HepG2 (cell line): ENCODE measurements around the gene CDK11B. TPM values are rescaled to one million over a fixed set of nuclear protein-coding genes. Genes with fewer than 3 reads are reported as not detected.

ENCODE experiments used
- SUZ12 ChIP-seq: fragments of 150-350 bp; IDR thresholded peaks from 2 replicates; pipeline ENCODE4 v1.6.1; 2014; ENCODE audit warnings: low read depth, low read length
- TMF1 ChIP-seq: sonication (generic); formaldehyde crosslinking; IDR thresholded peaks from 2 replicates; pipeline ENCODE4 v1.8.1; 2022; ENCODE audit warnings: low read depth, missing genetic modification reagents
- ZNF878 ChIP-seq: sonication (generic); formaldehyde crosslinking; IDR thresholded peaks from 2 replicates; pipeline ENCODE4 v1.8.1; 2023; ENCODE audit warnings: mild to moderate bottlenecking, missing genetic modification reagents, moderate library complexity
- polyA plus RNA-seq, 8 experiments: library from polyadenylated mRNA; depleted of rRNA in 3 of 8; stranded (reverse) in 7 of 8; unstranded in 1 of 8; fragments of >200 nt; fragmentation: Illumina TruSeq in 4 of 8; extraction: Trizol in 4 of 8; gene quantifications; 2 replicates each; pipeline versions ENCODE4 v1.2.1 to v1.2.3, GENCODE V29; 2011 to 2016; ENCODE audit warnings: low read depth in 4 of 8, missing spikeins in 1 of 8, mixed read lengths in 1 of 8; ENCODE audit not compliant: insufficient read depth in 1 of 8
- total RNA-seq, 5 experiments: library from RNA; depleted of rRNA; stranded (reverse); fragments of >200 nt; fragmentation: Illumina TruSeq; extraction: Trizol; gene quantifications; 2 replicates each; pipeline ENCODE4 v1.2.3, GENCODE V29; 2016; ENCODE audit warnings: low read depth in 1 of 5
- TF ChIP-seq, protein P1 (sequence below): sonication (generic); formaldehyde crosslinking; IDR thresholded peaks from 2 replicates; pipeline ENCODE4 v1.4.0; 2020; ENCODE audit warnings: missing genetic modification reagents, mild to moderate bottlenecking, borderline replicate concordance
- TF ChIP-seq, protein P2 (sequence below): sonication (generic); formaldehyde crosslinking; IDR thresholded peaks from 2 replicates; pipeline ENCODE4 v1.5.0; 2020; ENCODE audit warnings: missing genetic modification reagents, mild to moderate bottlenecking, borderline replicate concordance
- TF ChIP-seq, protein P3 (sequence below): sonication (generic); formaldehyde crosslinking; IDR thresholded peaks from 2 replicates; pipeline ENCODE4 v1.4.0; 2020; ENCODE audit warnings: mild to moderate bottlenecking, missing genetic modification reagents
- TF ChIP-seq, protein P4 (sequence below): IDR thresholded peaks from 2 replicates; pipeline ENCODE4 v1.6.1; 2012; ENCODE audit warnings: low read length, improper control_type of control experiment

CDK11B gene
- total and polyA plus RNA-seq, 2 of the 13 experiments (the other 11 are each of a cell fraction or from before 2014, with no cell fraction given): 3.6 to 15.1 TPM

DNA sequence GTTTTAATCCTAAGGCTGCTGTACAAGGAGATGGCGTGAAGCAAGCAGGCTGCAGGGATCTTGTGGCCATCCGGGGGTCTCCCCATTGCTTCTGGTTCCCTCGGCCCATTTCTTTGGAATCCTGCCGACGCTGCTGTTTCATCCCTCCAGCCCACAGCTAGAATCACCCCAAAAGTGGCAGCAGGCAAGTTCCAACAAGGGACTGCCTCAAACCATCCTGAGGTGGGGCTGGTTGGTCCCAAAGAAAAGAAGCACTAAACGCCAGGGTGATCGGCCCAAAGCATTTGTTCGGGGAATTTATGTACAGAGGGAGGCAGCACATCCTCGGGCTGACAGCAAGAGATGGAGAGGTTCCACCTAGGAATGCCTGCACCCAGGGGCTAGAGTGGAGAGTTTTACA is 48.0 kb downstream of the CDK11B start (continued):
- TF ChIP-seq, protein P1, sequence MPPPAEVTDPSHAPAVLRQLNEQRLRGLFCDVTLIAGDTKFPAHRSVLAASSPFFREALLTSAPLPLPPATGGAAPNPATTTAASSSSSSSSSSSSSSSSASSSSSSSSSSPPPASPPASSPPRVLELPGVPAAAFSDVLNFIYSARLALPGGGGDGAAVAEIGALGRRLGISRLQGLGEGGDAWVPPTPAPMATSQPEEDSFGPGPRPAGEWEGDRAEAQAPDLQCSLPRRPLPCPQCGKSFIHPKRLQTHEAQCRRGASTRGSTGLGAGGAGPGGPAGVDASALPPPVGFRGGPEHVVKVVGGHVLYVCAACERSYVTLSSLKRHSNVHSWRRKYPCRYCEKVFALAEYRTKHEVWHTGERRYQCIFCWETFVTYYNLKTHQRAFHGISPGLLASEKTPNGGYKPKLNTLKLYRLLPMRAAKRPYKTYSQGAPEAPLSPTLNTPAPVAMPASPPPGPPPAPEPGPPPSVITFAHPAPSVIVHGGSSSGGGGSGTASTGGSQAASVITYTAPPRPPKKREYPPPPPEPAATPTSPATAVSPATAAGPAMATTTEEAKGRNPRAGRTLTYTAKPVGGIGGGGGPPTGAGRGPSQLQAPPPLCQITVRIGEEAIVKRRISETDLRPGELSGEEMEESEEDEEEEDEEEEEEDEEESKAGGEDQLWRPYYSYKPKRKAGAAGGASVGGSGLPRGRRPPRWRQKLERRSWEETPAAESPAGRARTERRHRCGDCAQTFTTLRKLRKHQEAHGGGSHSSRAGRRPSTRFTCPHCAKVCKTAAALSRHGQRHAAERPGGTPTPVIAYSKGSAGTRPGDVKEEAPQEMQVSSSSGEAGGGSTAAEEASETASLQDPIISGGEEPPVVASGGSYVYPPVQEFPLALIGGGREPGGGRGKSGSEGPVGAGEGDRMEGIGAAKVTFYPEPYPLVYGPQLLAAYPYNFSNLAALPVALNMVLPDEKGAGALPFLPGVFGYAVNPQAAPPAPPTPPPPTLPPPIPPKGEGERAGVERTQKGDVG: no peak
- TF ChIP-seq SUZ12: no peak
- no peak for TF ChIP-seq TMF1 (CRISPR knock-in tag)
- TF ChIP-seq, protein P2, sequence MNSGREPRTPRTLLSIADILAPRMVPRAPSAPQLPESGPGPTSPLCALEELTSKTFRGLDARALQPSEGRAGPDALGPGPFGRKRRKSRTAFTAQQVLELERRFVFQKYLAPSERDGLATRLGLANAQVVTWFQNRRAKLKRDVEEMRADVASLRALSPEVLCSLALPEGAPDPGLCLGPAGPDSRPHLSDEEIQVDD (CRISPR knock-in tag): no peak
- TF ChIP-seq, protein P3, sequence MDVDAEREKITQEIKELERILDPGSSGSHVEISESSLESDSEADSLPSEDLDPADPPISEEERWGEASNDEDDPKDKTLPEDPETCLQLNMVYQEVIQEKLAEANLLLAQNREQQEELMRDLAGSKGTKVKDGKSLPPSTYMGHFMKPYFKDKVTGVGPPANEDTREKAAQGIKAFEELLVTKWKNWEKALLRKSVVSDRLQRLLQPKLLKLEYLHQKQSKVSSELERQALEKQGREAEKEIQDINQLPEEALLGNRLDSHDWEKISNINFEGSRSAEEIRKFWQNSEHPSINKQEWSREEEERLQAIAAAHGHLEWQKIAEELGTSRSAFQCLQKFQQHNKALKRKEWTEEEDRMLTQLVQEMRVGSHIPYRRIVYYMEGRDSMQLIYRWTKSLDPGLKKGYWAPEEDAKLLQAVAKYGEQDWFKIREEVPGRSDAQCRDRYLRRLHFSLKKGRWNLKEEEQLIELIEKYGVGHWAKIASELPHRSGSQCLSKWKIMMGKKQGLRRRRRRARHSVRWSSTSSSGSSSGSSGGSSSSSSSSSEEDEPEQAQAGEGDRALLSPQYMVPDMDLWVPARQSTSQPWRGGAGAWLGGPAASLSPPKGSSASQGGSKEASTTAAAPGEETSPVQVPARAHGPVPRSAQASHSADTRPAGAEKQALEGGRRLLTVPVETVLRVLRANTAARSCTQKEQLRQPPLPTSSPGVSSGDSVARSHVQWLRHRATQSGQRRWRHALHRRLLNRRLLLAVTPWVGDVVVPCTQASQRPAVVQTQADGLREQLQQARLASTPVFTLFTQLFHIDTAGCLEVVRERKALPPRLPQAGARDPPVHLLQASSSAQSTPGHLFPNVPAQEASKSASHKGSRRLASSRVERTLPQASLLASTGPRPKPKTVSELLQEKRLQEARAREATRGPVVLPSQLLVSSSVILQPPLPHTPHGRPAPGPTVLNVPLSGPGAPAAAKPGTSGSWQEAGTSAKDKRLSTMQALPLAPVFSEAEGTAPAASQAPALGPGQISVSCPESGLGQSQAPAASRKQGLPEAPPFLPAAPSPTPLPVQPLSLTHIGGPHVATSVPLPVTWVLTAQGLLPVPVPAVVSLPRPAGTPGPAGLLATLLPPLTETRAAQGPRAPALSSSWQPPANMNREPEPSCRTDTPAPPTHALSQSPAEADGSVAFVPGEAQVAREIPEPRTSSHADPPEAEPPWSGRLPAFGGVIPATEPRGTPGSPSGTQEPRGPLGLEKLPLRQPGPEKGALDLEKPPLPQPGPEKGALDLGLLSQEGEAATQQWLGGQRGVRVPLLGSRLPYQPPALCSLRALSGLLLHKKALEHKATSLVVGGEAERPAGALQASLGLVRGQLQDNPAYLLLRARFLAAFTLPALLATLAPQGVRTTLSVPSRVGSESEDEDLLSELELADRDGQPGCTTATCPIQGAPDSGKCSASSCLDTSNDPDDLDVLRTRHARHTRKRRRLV (CRISPR knock-in tag): no peak
- TF ChIP-seq, protein P4, sequence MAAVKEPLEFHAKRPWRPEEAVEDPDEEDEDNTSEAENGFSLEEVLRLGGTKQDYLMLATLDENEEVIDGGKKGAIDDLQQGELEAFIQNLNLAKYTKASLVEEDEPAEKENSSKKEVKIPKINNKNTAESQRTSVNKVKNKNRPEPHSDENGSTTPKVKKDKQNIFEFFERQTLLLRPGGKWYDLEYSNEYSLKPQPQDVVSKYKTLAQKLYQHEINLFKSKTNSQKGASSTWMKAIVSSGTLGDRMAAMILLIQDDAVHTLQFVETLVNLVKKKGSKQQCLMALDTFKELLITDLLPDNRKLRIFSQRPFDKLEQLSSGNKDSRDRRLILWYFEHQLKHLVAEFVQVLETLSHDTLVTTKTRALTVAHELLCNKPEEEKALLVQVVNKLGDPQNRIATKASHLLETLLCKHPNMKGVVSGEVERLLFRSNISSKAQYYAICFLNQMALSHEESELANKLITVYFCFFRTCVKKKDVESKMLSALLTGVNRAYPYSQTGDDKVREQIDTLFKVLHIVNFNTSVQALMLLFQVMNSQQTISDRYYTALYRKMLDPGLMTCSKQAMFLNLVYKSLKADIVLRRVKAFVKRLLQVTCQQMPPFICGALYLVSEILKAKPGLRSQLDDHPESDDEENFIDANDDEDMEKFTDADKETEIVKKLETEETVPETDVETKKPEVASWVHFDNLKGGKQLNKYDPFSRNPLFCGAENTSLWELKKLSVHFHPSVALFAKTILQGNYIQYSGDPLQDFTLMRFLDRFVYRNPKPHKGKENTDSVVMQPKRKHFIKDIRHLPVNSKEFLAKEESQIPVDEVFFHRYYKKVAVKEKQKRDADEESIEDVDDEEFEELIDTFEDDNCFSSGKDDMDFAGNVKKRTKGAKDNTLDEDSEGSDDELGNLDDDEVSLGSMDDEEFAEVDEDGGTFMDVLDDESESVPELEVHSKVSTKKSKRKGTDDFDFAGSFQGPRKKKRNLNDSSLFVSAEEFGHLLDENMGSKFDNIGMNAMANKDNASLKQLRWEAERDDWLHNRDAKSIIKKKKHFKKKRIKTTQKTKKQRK: no peak
- TF ChIP-seq ZNF878: no peak
